ENCODE measurements around the gene HAPLN1.

GRCh38 chr5:83653669-83654068 is 67.0 kb downstream of the HAPLN1 start:
- TF ChIP-seq POLR2A (IDR thresholded peaks at IDR 0.05) = no peak
- no peak for TF ChIP-seq CTCF (IDR thresholded peaks at IDR 0.05)
